ENCODE measurements around the gene UCHL5. TPM values are rescaled to one million over a fixed set of nuclear protein-coding genes. Genes with fewer than 3 reads are reported as not detected.

The UCHL5 gene
- polyA plus RNA-seq, 1 experiment = 9.4 TPM

DNA sequence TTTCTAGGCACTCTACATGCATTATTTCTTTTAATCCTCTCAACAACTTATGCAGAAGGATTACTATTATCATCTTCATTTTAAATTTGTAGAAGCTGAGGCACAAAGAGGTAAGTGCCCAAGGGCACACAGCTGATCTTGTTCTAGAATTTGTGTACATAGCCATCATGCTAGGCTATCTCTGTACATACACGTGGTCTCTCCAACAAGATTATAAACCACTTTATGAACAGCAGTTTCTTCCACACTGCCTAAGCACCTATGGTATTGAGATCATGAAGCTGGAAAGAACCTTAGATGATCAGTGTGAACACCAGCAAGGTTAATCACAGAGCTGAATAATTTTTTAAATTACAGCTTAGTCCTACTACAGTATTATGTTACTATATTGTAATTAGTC, 28.9 kb downstream of the UCHL5 start:
- POLR2A ChIA-PET = interaction anchor here (0.7 kb wide), 1 partner anchor 555 kb away, joined by 3 read pairs; no protein-coding TSS in a partner anchor
- CTCF ChIA-PET = interaction anchor here (0.6 to 1.7 kb wide), 8 partner anchors 13 to 556 kb away, joined by 3 to 7 read pairs (median 3); partner anchors contain the start of gene CDC73
- no peak for TF ChIP-seq CTCF (IDR thresholded peaks at IDR 0.05; ENCODE audit: insufficient read depth, low read depth, low read length)
- no peaks in the 10 kb centered on the region for H3K27me3 ChIP-seq (ENCODE audit: control insufficient read depth, insufficient read depth, low read length)
- H3K4me3 ChIP-seq (ENCODE audit: low read depth, low read length) = no peak overlapping the region
- peaks cover 2% of the 10 kb centered on the region; the same call in 1 of the 2 replicates for H3K36me3 ChIP-seq (ENCODE audit: control insufficient read depth, insufficient read depth, low read length)
- no peak for DNase-seq (ENCODE audit: low read depth)

GRCh38 chr1:193025218-193025617, 33.9 kb downstream of the UCHL5 start:
- no peak for DNase-seq (ENCODE audit: low read depth)
- Histone ChIP-seq H3K27me3 (ENCODE audit: control insufficient read depth, insufficient read depth, low read length) (no peaks in the 10 kb centered on the region), H3K36me3 (ENCODE audit: control insufficient read depth, insufficient read depth, low read length) (peaks cover 2% of the 10 kb centered on the region; the same call in 1 of the 2 replicates), H3K4me3 (ENCODE audit: low read depth, low read length) (no peak overlapping the region)
- ChIA-PET POLR2A (no interaction called here), CTCF (interaction anchor here (1.0 to 1.3 kb wide), 2 partner anchors 13 to 220 kb away, joined by 3 read pairs; no protein-coding TSS in a partner anchor)
- no peak for TF ChIP-seq CTCF (IDR thresholded peaks at IDR 0.05; ENCODE audit: insufficient read depth, low read depth, low read length)

DNA sequence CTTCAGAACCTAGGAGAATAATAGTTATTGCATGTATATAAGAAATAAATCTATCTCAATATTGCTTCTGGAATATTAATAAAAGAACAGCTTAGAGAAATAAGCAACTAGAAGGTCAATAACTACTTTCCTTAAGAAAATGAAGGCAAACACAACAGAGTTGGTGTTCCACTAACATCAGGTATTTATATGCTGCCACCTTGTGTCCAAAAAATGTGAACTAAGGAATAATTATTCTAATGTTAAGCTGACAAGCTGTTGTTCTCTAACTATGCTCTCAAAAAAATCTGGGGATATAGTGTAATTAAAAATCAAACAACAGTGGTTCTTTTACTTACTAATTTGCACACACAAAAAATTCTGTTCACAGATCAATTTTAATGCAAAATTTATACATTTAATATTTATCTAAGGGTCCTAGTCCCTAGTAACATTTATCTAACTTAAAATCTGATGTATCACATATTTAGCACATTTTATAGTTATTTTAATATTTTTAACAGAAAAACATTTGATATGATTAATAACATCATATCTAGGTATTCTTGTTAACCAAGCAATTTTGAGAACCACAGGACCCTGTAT, 39.6 kb downstream of the UCHL5 start:
- POLR2A ChIA-PET = interaction anchor here (0.6 kb wide), 2 partner anchors 8 to 265 kb away, joined by 3 to 5 read pairs; no protein-coding TSS in a partner anchor

GRCh38 chr1:193016788-193017187, 42.4 kb downstream of the UCHL5 start:
- no peak overlapping the region for H3K4me3 ChIP-seq (ENCODE audit: low read depth, low read length)
- CTCF ChIA-PET = interaction anchor here (0.6 to 1.2 kb wide), 2 partner anchors 52 to 539 kb away, joined by 3 read pairs; no protein-coding TSS in a partner anchor
- POLR2A ChIA-PET = no interaction called here
- no peak for TF ChIP-seq CTCF (IDR thresholded peaks at IDR 0.05; ENCODE audit: insufficient read depth, low read depth, low read length)
- no peaks in the 10 kb centered on the region for H3K36me3 ChIP-seq (ENCODE audit: control insufficient read depth, insufficient read depth, low read length)
- no peaks in the 10 kb centered on the region for H3K27me3 ChIP-seq (ENCODE audit: control insufficient read depth, insufficient read depth, low read length)
- no peak for DNase-seq (ENCODE audit: low read depth)

More for the DNA sequence above, 39.6 kb downstream of the UCHL5 start:
- Histone ChIP-seq H3K4me3 (ENCODE audit: low read depth, low read length) (no peak overlapping the region), H3K27me3 (ENCODE audit: control insufficient read depth, insufficient read depth, low read length) (no peaks in the 10 kb centered on the region), H3K36me3 (ENCODE audit: control insufficient read depth, insufficient read depth, low read length) (no peaks in the 10 kb centered on the region)
- no peak for DNase-seq (ENCODE audit: low read depth)
- CTCF ChIA-PET = interaction anchor here (0.7 to 4.3 kb wide), 10 partner anchors 10 to 544 kb away, joined by 3 to 61 read pairs (median 4); partner anchors contain the start of gene RGS2
- TF ChIP-seq CTCF (IDR thresholded peaks at IDR 0.05; ENCODE audit: insufficient read depth, low read depth, low read length) = peak; percentile 37; the same call in 1 of the 2 replicates

DNA sequence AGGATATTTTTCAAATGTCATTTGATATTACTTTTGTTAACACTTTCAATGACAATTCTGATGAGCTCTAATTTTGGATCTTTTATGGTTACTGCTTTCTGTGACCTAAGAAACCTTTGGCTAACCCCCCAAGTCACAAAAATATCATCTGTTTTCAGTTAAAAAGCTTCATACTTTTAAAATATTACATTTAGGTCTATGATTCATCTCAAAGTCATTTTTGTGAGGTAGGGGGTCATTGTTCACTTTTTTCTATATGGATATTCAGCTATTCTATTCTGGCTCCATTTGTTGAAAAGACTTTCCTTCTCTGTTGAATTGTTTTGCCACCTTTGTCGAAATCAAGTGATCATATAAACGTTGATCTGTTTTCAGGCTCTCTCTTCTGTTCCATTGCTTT, 44.8 kb downstream of the UCHL5 start:
- POLR2A ChIA-PET = no interaction called here
- Histone ChIP-seq H3K36me3 (ENCODE audit: control insufficient read depth, insufficient read depth, low read length) (no peaks in the 10 kb centered on the region), H3K27me3 (ENCODE audit: control insufficient read depth, insufficient read depth, low read length) (no peaks in the 10 kb centered on the region), H3K4me3 (ENCODE audit: low read depth, low read length) (no peak overlapping the region)
- no peak for DNase-seq (ENCODE audit: low read depth)
- CTCF ChIA-PET = interaction anchor here (0.7 to 3.0 kb wide), 3 partner anchors 17 to 1857 kb away, joined by 4 to 18 read pairs (median 6); no protein-coding TSS in a partner anchor
- TF ChIP-seq CTCF (IDR thresholded peaks at IDR 0.05; ENCODE audit: insufficient read depth, low read depth, low read length) = no peak

Measured in BJ (cell line).